ENCODE measurements around the gene TBC1D12.

- TF ChIP-seq CTCF (IDR thresholded peaks at IDR 0.05): no peak
- no peak for TF ChIP-seq POLR2A (IDR thresholded peaks at IDR 0.05)
These were observed 87.8 kb downstream of the TBC1D12 start for GRCh38 chr10:94489976-94490788.

Data from uterus (tissue), 2 donors.